HEK293 (cell line): ENCODE measurements around the gene KNOP1.

Experiments used
- ZNF146 ChIP-seq: fragments of 450-650 bp; formaldehyde crosslinking; IDR thresholded peaks from 2 replicates; pipeline ENCODE4 v1.5.1; 2016; ENCODE audit warnings: missing biosample characterization, missing genetic modification characterization
- TF ChIP-seq, protein P1 (sequence below): fragments of 450-650 bp; formaldehyde crosslinking; IDR thresholded peaks from 2 replicates; pipeline ENCODE4 v1.5.1; 2016; ENCODE audit warnings: missing biosample characterization, missing genetic modification characterization, low read depth

DNA sequence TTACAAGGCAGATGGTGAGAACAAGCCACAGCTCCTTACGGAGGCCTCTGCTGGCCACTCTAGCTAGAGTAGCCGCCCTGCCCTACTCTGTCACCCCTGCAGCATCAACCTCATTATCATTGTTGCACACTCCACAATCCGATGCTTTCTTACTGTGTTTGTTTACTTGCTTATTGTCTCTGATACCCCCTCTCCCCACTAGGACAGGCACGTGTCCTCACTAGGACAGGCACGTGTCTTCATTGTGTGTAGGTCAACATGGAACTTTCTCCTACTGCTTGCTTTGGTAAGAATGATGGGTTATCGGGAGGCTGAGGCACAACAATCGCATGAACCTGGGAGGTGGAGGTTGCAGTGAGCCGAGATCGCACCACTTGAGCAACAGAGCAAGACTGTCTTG is 63.9 kb downstream of the KNOP1 start:
- no peak for TF ChIP-seq ZNF146 (tag by site-specific recombination)
- TF ChIP-seq, protein P1, sequence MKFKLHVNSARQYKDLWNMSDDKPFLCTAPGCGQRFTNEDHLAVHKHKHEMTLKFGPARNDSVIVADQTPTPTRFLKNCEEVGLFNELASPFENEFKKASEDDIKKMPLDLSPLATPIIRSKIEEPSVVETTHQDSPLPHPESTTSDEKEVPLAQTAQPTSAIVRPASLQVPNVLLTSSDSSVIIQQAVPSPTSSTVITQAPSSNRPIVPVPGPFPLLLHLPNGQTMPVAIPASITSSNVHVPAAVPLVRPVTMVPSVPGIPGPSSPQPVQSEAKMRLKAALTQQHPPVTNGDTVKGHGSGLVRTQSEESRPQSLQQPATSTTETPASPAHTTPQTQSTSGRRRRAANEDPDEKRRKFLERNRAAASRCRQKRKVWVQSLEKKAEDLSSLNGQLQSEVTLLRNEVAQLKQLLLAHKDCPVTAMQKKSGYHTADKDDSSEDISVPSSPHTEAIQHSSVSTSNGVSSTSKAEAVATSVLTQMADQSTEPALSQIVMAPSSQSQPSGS: no peak
